Neuronal stem cell (in vitro differentiated cells): Measurements from ENCODE around the gene SHISA9.

ENCODE experiments used
- DNase-seq: peaks from one replicate; pipeline ENCODE4 v3.0.0-alpha.2; 2013; ENCODE audit warnings: low spot score
- H2AFZ ChIP-seq: one replicate; pipeline ENCODE4 v1.6.1; 2013; ENCODE audit warnings: mild to moderate bottlenecking, low read length, inconsistent platforms
- H2AK5ac ChIP-seq: 2 replicates; pipeline ENCODE4 v1.6.1; 2013; ENCODE audit warnings: low read depth, mild to moderate bottlenecking, inconsistent platforms, low read length, moderate library complexity, mixed read lengths
- H2BK120ac ChIP-seq: 2 replicates; pipeline ENCODE4 v1.6.1; 2013; ENCODE audit warnings: low read depth, mild to moderate bottlenecking, inconsistent platforms, low read length, moderate library complexity, mixed read lengths
- H2BK12ac ChIP-seq: one replicate; pipeline ENCODE4 v1.6.1; 2013; ENCODE audit warnings: low read length, inconsistent platforms
- H2BK15ac ChIP-seq: 2 replicates; pipeline ENCODE4 v1.6.1; 2013; ENCODE audit warnings: mild to moderate bottlenecking, low read length, inconsistent platforms, mixed read lengths
- H2BK5ac ChIP-seq: one replicate; pipeline ENCODE4 v1.6.1; 2013; ENCODE audit warnings: inconsistent platforms, mild to moderate bottlenecking, low read length, moderate library complexity
- H3K14ac ChIP-seq: one replicate; pipeline ENCODE4 v1.6.1; 2013; ENCODE audit warnings: low read length, inconsistent platforms
- H3K18ac ChIP-seq: 2 replicates; pipeline ENCODE4 v1.6.1; 2013; ENCODE audit warnings: low read length, inconsistent platforms
- H3K23ac ChIP-seq: 2 replicates; pipeline ENCODE4 v1.6.1; 2013; ENCODE audit warnings: low read depth, mild to moderate bottlenecking, mixed read lengths, low read length, inconsistent platforms; ENCODE audit not compliant: poor library complexity
- H3K27ac ChIP-seq: replicated peaks from 3 replicates; pipeline ENCODE4 v1.5.1; 2013; ENCODE audit warnings: low read length, inconsistent platforms
- H3K27me3 ChIP-seq, 3 experiments: 2 replicates each; pipeline ENCODE4 v1.6.1; 2013; ENCODE audit warnings: low read length in 3 of 3, mild to moderate bottlenecking in 2 of 3, inconsistent platforms in 1 of 3, low read depth in 1 of 3, mixed read lengths in 1 of 3, moderate library complexity in 1 of 3; ENCODE audit not compliant: control insufficient read depth in 3 of 3, insufficient read depth in 3 of 3
- H3K36me3 ChIP-seq, 2 donors: replicated peaks in 1 of 2; 2 replicates each; pipeline ENCODE4 v1.6.1; 2013; ENCODE audit warnings: low read length in 2 of 2; ENCODE audit not compliant: control insufficient read depth in 2 of 2, insufficient read depth in 2 of 2
- H3K4ac ChIP-seq: 2 replicates; pipeline ENCODE4 v1.6.1; 2013; ENCODE audit warnings: inconsistent platforms, mild to moderate bottlenecking, low read length, moderate library complexity
- H3K4me1 ChIP-seq, 2 donors: 1 replicate in 1 of 2; 2 replicates in 1 of 2; pipeline ENCODE4 v1.6.1; 2013; ENCODE audit warnings: low read length in 2 of 2, low read depth in 1 of 2; ENCODE audit not compliant: control insufficient read depth in 2 of 2, insufficient read depth in 1 of 2
- H3K4me2 ChIP-seq: one replicate; pipeline ENCODE4 v1.6.1; 2013; ENCODE audit warnings: mild to moderate bottlenecking, low read length, inconsistent platforms; ENCODE audit not compliant: insufficient read depth, poor library complexity, severe bottlenecking
- H3K4me3 ChIP-seq, 2 donors: 2 replicates each; pipeline ENCODE4 v1.5.1; 2013; ENCODE audit warnings: low read length in 2 of 2, mild to moderate bottlenecking in 2 of 2, inconsistent platforms in 1 of 2, moderate library complexity in 1 of 2
- H3K79me1 ChIP-seq: one replicate; pipeline ENCODE4 v1.6.1; 2013; ENCODE audit warnings: low read depth, mild to moderate bottlenecking, inconsistent platforms, low read length, moderate library complexity
- H3K9ac ChIP-seq: one replicate; pipeline ENCODE4 v1.6.1; 2013; ENCODE audit warnings: mild to moderate bottlenecking, low read depth, low read length, inconsistent platforms; ENCODE audit not compliant: poor library complexity
- H3K9me3 ChIP-seq, 2 donors: replicated peaks in 1 of 2; 2 replicates each; pipeline versions ENCODE3 to v1.6.1; 2013; ENCODE audit warnings: low read length in 2 of 2, mild to moderate bottlenecking in 2 of 2, inconsistent platforms in 1 of 2, low read depth in 1 of 2, mixed read lengths in 1 of 2, moderate library complexity in 1 of 2; ENCODE audit not compliant: control insufficient read depth in 2 of 2, insufficient read depth in 1 of 2
- H4K8ac ChIP-seq: one replicate; pipeline ENCODE4 v1.6.1; 2013; ENCODE audit warnings: low read depth, mild to moderate bottlenecking, inconsistent platforms, low read length, moderate library complexity
- H4K91ac ChIP-seq: one replicate; pipeline ENCODE4 v1.6.1; 2013; ENCODE audit warnings: low read length, low read depth, mild to moderate bottlenecking, inconsistent platforms; ENCODE audit not compliant: poor library complexity
- WGBS, 2 donors: extraction: QIAGEN DNeasy Blood & Tissue Kit; methylation state at CpG; one replicate each; pipeline ENCODE4 v1.1.7; 2013; ENCODE audit warnings: missing lambda C conversion rate in 2 of 2, mixed read lengths in 1 of 2; ENCODE audit not compliant: insufficient read length in 2 of 2, insufficient replicate concordance in 1 of 2; ENCODE audit errors: extremely low coverage in 2 of 2; 5-methylcytosine and 5-hydroxymethylcytosine counted together

The SHISA9 gene

GRCh38 chr16:12901204-12901596, 198 bp upstream of the SHISA9 start:
- Histone ChIP-seq H3K9ac (peak overlapping the region; percentile 88), H3K4ac (no peak overlapping the region), H2BK12ac (peak overlapping the region; percentile 18), H3K9me3 (no peaks in the 10 kb centered on the region), H3K27ac (no peak overlapping the region), H3K23ac (peak overlapping the region; percentile 86), H2AFZ (no peak overlapping the region), H3K79me1 (peaks cover 9% of the 10 kb centered on the region), H3K4me1 (peaks cover 0 to 10% of the 10 kb centered on the region in 2 donors), H4K8ac (no peak overlapping the region), H3K14ac (no peak overlapping the region), H2BK15ac (peak overlapping the region; percentile 93), H2BK120ac (no peak overlapping the region), H2AK5ac (peak overlapping the region; percentile 51), H3K27me3 (peaks cover 0 to 73% (median 7%) of the 10 kb centered on the region in 3 experiments), H3K4me3 (peak overlapping the region in 1 of 2 donors; percentile 91), H2BK5ac (no peak overlapping the region), H4K91ac (no peak overlapping the region), H3K18ac (peak overlapping the region; percentile 96), H3K4me2 (peak overlapping the region; percentile 99), H3K36me3 (no peaks in the 10 kb centered on the region)
- DNase-seq, result peak; percentile 79
- WGBS, 2 donors, result no CpG with 5 or more reads among the region's 34 CpGs

GRCh38 chr16:12902511-12903372, 1.3 kb downstream of the SHISA9 start:
- Histone ChIP-seq H3K4me1 (peaks cover 0 to 13% of the 10 kb centered on the region in 2 donors), H2BK120ac (no peak overlapping the region), H4K8ac (no peak overlapping the region), H2BK12ac (peak overlapping the region; percentile 77), H2BK15ac (peak overlapping the region; percentile 87), H3K9ac (peak overlapping the region; percentile 91), H3K4me2 (peak overlapping the region; percentile 99), H3K27me3 (peaks cover 0 to 72% (median 7%) of the 10 kb centered on the region in 3 experiments), H3K14ac (peak overlapping the region; percentile 73), H2AK5ac (peak overlapping the region; percentile 89), H3K4me3 (peak overlapping the region in 1 of 2 donors; percentile 91), H3K79me1 (peaks cover 9% of the 10 kb centered on the region), H3K18ac (peak overlapping the region; percentile 80), H2AFZ (peak overlapping the region; percentile 29), H3K23ac (peak overlapping the region; percentile 70), H3K27ac (no peak overlapping the region), H3K36me3 (no peaks in the 10 kb centered on the region), H4K91ac (no peak overlapping the region), H2BK5ac (peak overlapping the region; percentile 30), H3K4ac (no peak overlapping the region), H3K9me3 (no peaks in the 10 kb centered on the region)
- DNase-seq, result peak; percentile 55
- no CpG with 5 or more reads among the region's 55 CpGs for WGBS, 2 donors

GRCh38 chr16:12903407-12904328, 2.3 kb downstream of the SHISA9 start:
- H2BK12ac ChIP-seq, result no peak overlapping the region
- H3K27ac ChIP-seq, result no peak overlapping the region
- H3K4me3 ChIP-seq, result peak overlapping the region in 1 of 2 donors; percentile 91
- no peak overlapping the region for H4K91ac ChIP-seq
- peak overlapping the region; percentile 91 for H3K9ac ChIP-seq
- H3K27me3 ChIP-seq, result peaks cover 0 to 64% (median 7%) of the 10 kb centered on the region in 3 experiments
- peak overlapping the region; percentile 29 for H2AFZ ChIP-seq
- peaks cover 9% of the 10 kb centered on the region for H3K79me1 ChIP-seq
- H3K9me3 ChIP-seq, result no peaks in the 10 kb centered on the region
- H2AK5ac ChIP-seq, result no peak overlapping the region
- H3K18ac ChIP-seq, result peak overlapping the region; percentile 80
- peak overlapping the region; percentile 30 for H2BK5ac ChIP-seq
- H4K8ac ChIP-seq, result no peak overlapping the region
- peak overlapping the region; percentile 99 for H3K4me2 ChIP-seq
- H3K23ac ChIP-seq, result peak overlapping the region; percentile 70
- peak overlapping the region; percentile 87 for H2BK15ac ChIP-seq
- no CpG with 5 or more reads among the region's 38 CpGs for WGBS, 2 donors
- H3K36me3 ChIP-seq, result peaks cover 0 to 2% of the 10 kb centered on the region in 2 donors
- H3K4ac ChIP-seq, result no peak overlapping the region
- peaks cover 0 to 13% of the 10 kb centered on the region in 2 donors for H3K4me1 ChIP-seq
- no peak overlapping the region for H2BK120ac ChIP-seq
- DNase-seq, result no peak
- H3K14ac ChIP-seq, result no peak overlapping the region
